Measurements from ENCODE around the gene FNBP1L. TPM values are rescaled to one million over a fixed set of nuclear protein-coding genes. Genes with fewer than 3 reads are reported as not detected.
A peak's percentile ranks its signal among the peaks of the same experiment; 100 is the strongest.

FNBP1L gene
- 0.04 TPM for polyA plus RNA-seq (2012; ENCODE audit: missing spikeins)

DNA sequence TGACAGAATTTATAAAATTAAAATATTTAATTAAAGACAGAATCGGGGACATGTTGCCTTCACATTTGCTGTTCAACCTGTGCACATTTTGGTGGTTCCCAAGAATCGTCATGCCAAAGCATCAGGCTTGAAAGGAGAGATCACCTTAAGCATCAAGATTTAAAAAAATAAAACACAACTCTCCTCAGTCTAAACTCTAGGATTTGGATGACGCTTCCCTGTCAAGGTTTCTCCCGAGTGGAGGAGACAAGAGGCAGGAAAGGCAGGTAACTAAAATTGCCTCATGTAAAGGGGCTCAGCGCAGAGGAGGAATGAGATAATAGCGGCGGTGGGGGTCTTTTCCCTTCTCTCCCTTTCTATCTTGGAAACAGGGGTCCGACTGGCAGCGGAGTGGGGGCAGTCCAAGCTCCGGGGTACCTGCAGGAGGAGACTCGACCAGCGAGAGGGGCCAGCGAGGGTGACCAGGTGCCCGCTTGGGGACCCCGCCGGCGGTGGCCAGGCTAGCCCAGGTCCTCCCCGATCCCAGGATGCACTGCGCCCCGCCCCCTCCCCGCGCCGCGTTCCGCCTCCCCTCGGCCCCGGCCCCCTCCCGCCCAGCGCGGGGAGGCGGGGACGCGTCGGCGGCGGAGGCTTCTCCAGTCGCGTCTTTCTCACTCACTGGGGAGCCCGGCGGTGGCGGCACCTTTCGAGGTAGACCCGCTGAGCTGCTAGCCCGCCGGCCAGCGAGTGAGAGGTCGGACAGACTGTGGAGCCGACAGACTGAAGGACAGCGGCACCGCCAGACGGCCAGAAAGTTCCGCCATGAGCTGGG is at the start of gene FNBP1L:
Gene FNBP1L, plus strand, starts transcription at position 638 of the 811 bp plus-strand sequence. Its CDS starts 164 bp downstream, at position 802.
- TF ChIP-seq TAF1 (IDR thresholded peaks at IDR 0.05; ENCODE audit: borderline replicate concordance, low read depth, low read length) (no peak), POLR2A (IDR thresholded peaks at IDR 0.05; ENCODE audit: low read depth, low read length) (no peak), POLR2AphosphoS5 (IDR thresholded peaks at IDR 0.05; ENCODE audit: low read depth, low read length) (no peak)
- FAIRE-seq (no peak), DNase-seq (ENCODE audit: insufficient read length) (peak; percentile 36)

DNA sequence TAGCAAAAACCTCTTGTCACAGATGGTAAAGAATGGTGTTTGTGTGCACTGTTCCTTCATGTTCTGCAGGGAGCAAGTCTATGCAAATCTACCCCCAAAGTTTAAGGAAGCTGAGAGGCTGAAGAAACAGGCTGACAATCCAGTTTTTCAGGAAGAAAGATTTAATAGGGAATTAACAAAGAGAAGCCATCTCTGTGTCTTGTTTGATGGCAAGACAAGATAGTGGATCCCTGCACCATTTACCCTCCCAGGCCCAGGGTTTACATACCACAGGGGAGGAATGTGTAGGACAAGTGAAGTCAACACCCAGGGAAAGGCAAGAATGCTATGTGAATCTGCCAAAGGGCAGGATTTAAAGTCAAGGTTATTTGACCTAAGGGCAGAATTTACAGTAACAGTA is 48.1 kb upstream of the FNBP1L start:
- no peak for DNase-seq (ENCODE audit: insufficient read length)
- no peak for FAIRE-seq
- TF ChIP-seq POLR2AphosphoS5 (IDR thresholded peaks at IDR 0.05; ENCODE audit: low read depth, low read length) (no peak), POLR2A (IDR thresholded peaks at IDR 0.05; ENCODE audit: low read depth, low read length) (no peak), TAF1 (IDR thresholded peaks at IDR 0.05; ENCODE audit: borderline replicate concordance, low read depth, low read length) (no peak)

DNA sequence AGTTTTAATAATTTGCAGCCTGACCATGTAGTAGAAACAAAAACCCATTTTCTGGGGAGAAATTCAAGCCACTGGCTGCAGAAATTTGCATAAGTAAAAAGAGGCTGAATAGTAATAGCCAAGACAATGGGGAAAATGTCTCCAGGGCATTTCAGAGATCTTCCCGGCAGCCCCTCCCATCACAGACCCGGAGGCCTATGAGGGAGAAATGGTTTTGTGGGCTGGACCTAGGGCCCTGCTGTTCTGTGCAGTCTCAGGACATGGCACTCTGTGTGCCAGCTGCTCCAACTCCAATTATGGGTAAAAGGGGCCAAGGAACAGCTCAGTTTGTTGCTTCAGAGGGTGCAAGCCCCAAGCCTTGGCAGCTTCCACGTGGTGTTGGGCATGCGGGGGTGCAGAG is 39.7 kb upstream of the FNBP1L start:
- TF ChIP-seq POLR2A (IDR thresholded peaks at IDR 0.05; ENCODE audit: low read depth, low read length) (no peak), TAF1 (IDR thresholded peaks at IDR 0.05; ENCODE audit: borderline replicate concordance, low read depth, low read length) (no peak), POLR2AphosphoS5 (IDR thresholded peaks at IDR 0.05; ENCODE audit: low read depth, low read length) (no peak)
- DNase-seq (ENCODE audit: insufficient read length) (no peak), FAIRE-seq (no peak)

DNA sequence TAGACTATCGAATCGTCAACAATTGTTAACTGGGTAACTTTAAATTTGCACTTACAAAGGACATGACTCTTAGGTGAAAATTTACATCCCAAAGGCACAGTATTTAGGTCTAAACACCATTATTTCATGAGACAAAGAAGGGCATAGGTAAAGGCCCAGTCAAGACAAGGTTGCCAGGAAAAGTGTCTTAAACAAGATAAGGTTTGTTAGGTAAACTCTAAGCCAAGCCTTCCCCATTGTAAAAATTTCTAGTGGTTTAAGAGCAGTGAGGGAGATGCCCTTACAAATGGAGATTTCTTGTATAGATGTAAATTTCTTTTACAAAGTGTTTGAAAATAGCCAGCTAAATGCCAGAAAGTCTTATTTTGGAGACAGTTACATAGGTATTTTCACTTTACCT is 36.9 kb upstream of the FNBP1L start:
- TF ChIP-seq POLR2A (IDR thresholded peaks at IDR 0.05; ENCODE audit: low read depth, low read length) (no peak), POLR2AphosphoS5 (IDR thresholded peaks at IDR 0.05; ENCODE audit: low read depth, low read length) (no peak), TAF1 (IDR thresholded peaks at IDR 0.05; ENCODE audit: borderline replicate concordance, low read depth, low read length) (no peak)
- no peak for FAIRE-seq
- no peak for DNase-seq (ENCODE audit: insufficient read length)

DNA sequence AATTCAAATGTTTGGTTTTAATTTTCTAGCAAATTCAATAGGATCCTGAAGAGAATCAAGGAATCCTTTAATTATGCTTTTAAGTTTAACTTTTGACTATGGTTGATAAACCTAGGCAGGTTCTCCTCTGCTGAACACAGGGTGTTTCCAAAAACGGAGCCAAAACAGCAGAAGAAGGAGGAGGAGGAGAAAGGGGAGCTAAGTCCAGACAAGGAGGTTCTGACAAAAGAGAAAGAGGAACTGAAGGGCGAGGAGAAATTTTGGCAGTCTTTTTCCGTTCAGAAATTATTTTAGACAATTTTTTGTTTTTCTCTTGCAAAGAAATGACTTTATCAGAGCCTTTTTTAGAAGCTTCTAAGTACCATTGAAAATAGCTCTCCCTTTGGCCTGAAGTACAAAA is 33.2 kb upstream of the FNBP1L start:
- no peak for FAIRE-seq
- no peak for DNase-seq (ENCODE audit: insufficient read length)
- no peak for TF ChIP-seq POLR2AphosphoS5 (IDR thresholded peaks at IDR 0.05; ENCODE audit: low read depth, low read length)
- no peak for TF ChIP-seq TAF1 (IDR thresholded peaks at IDR 0.05; ENCODE audit: borderline replicate concordance, low read depth, low read length)
- TF ChIP-seq POLR2A (IDR thresholded peaks at IDR 0.05; ENCODE audit: low read depth, low read length), result no peak

DNA sequence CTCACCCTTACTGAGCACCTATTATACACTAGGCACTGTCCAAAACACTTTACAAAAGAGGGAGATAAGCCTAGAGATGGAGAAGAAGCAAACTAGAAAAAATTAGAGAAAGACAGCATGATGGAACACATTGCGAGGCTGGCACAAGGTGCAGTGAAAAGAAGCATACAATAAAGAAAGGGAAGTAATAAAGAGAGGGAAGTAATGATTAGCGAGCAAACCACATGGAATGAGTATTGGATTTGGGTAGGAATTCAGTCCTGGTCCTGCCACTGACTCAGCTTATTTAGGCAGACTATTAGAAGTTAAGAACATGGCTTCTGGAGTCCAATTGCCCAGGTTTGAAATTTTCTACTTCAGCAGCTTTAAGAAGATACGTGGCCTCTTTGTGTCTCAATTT is 32.6 kb upstream of the FNBP1L start:
- TF ChIP-seq POLR2A (IDR thresholded peaks at IDR 0.05; ENCODE audit: low read depth, low read length), result no peak
- FAIRE-seq (no peak), DNase-seq (ENCODE audit: insufficient read length) (no peak)

DNA sequence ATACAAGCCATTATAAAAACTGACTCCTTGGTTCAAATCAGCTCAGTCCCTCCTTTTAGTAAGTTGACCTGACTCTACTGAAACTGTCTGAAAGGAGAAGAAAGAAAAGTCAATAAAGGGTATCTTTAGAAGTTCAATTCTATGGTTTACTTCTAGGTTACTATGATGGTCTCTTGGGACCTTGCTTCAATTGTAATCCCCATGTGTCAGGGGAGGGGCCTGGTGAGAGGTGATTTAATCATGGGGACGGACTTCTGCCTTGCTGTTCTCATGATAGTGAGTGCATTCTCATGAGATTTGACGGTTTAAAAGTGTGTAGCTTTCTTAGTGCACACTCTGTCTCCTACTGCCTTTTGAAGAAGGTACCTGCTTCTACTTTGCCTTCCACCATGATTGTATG is 31.7 kb upstream of the FNBP1L start:
- TF ChIP-seq POLR2AphosphoS5 (IDR thresholded peaks at IDR 0.05; ENCODE audit: low read depth, low read length) (no peak), POLR2A (IDR thresholded peaks at IDR 0.05; ENCODE audit: low read depth, low read length) (no peak), TAF1 (IDR thresholded peaks at IDR 0.05; ENCODE audit: borderline replicate concordance, low read depth, low read length) (no peak)
- no peak for DNase-seq (ENCODE audit: insufficient read length)
- no peak for FAIRE-seq

DNA sequence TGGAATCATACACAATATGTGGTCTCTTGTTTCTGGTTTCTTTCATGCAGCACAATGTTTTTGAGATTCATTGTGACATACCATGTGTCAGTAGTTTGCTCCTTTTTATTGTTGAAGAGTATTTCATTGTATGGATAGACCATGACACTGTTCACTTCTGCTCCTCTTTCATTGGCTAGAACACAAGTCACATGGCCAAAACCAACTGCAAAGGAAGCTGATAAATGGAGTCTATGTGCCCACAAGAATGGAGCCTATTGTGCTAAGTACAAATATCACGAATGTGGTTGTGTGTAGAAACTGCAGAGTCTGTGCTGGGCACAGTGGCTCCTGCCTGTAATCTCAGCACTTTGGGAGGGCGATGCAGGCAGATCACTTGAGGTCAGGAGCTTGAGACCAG is 28.6 kb upstream of the FNBP1L start:
- no peak for FAIRE-seq
- DNase-seq (ENCODE audit: insufficient read length), result no peak
- TF ChIP-seq POLR2AphosphoS5 (IDR thresholded peaks at IDR 0.05; ENCODE audit: low read depth, low read length), result no peak
- TF ChIP-seq POLR2A (IDR thresholded peaks at IDR 0.05; ENCODE audit: low read depth, low read length), result no peak
- TF ChIP-seq TAF1 (IDR thresholded peaks at IDR 0.05; ENCODE audit: borderline replicate concordance, low read depth, low read length), result no peak

DNA sequence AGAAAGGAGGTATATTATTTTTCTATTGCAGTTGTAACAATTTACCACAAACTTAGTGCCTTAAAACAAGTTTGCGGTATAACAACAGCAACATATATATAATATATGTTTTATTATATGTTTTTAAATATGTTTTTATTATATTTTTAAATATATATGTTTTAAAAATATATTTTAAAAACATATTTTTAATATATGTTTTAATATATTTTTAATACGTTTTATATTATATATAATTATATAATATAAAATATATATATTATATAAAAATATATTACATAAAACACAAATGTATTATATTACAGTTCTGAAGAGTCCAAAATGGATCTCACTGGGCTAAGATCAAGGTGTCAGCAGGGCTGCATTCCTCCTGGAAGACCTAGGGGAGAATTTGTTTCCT is 27.5 kb upstream of the FNBP1L start:
- TF ChIP-seq TAF1 (IDR thresholded peaks at IDR 0.05; ENCODE audit: borderline replicate concordance, low read depth, low read length) (no peak), POLR2A (IDR thresholded peaks at IDR 0.05; ENCODE audit: low read depth, low read length) (no peak), POLR2AphosphoS5 (IDR thresholded peaks at IDR 0.05; ENCODE audit: low read depth, low read length) (no peak)
- no peak for DNase-seq (ENCODE audit: insufficient read length)
- FAIRE-seq, result no peak

DNA sequence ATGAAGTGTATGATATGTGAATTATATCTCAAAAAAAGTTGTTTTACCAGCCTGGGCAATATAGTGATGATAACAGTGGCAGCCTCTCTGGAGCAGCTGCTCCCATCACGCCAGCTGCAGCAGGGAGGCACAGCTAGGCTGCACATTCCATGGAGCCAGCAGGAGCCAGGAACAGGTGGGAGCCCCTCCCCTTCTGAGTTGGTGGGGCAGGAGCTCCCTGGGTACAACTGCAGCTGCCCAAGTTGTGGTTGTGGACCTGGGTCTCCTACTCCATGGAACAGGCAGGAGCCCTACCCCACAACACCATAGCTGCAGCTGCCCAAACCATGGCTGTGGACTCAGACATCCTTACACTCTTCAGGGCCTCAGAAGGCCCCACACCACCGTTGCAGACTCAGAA is 21.7 kb upstream of the FNBP1L start:
- FAIRE-seq (no peak), DNase-seq (ENCODE audit: insufficient read length) (no peak)
- TF ChIP-seq TAF1 (IDR thresholded peaks at IDR 0.05; ENCODE audit: borderline replicate concordance, low read depth, low read length) (no peak), POLR2A (IDR thresholded peaks at IDR 0.05; ENCODE audit: low read depth, low read length) (no peak), POLR2AphosphoS5 (IDR thresholded peaks at IDR 0.05; ENCODE audit: low read depth, low read length) (no peak)

DNA sequence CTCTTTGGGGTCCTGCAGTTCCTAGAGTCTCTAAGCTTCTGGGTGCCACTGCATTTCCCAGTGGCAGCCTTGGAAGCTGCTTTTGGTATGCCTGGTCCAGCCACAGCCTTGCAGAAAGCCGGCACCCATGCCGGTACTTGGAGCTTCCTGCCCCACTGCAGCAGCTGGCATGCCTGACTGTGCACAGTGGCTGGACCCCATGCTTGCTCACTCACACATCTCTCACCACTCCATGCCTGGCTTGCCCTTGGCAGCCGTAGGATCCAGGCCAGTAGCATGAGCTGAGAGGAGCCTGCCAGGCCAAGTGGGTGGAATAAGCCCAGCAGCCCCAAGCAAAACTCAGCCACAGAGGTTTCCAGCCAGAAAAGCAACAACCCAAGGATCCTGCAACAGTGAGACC is 20.3 kb upstream of the FNBP1L start:
- no peak for TF ChIP-seq POLR2AphosphoS5 (IDR thresholded peaks at IDR 0.05; ENCODE audit: low read depth, low read length)
- no peak for TF ChIP-seq TAF1 (IDR thresholded peaks at IDR 0.05; ENCODE audit: borderline replicate concordance, low read depth, low read length)
- TF ChIP-seq POLR2A (IDR thresholded peaks at IDR 0.05; ENCODE audit: low read depth, low read length), result no peak
- FAIRE-seq (no peak), DNase-seq (ENCODE audit: insufficient read length) (no peak)

DNA sequence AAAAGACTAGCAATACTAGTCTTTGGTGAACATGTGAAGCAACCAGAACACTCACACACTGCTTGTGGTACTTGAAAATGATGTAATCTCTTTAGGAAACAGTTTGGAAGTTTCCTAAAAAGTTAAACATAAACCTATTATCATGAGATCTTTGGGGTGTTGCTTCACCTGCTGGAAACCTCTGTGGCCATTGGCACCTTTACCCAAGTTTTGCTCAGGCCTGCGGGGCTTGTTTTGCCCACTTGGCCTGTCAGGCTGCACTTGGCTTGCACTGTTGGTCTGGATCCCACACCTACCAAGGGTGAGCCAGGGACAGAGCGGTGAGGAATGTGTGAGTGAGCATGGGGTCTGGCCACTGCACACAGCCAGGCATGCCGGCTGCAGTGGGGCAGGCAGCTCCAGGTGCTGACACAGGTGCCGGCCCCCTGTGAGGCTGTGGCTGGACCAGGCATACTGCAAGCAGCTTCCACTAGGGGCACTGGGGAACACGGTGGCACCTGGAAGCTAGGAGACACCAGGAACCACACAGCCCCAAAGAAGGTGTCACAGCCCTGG is 14.4 kb upstream of the FNBP1L start:
- FAIRE-seq, result no peak
- TF ChIP-seq POLR2A (IDR thresholded peaks at IDR 0.05; ENCODE audit: low read depth, low read length) (no peak), TAF1 (IDR thresholded peaks at IDR 0.05; ENCODE audit: borderline replicate concordance, low read depth, low read length) (no peak), POLR2AphosphoS5 (IDR thresholded peaks at IDR 0.05; ENCODE audit: low read depth, low read length) (no peak)

More for the DNA sequence above, 14.4 kb upstream of the FNBP1L start:
- DNase-seq (ENCODE audit: insufficient read length), result no peak

Data from GM12892 (cell line).